Measurements from ENCODE around the gene CAVIN2. TPM values are rescaled to one million over a fixed set of nuclear protein-coding genes. Genes with fewer than 3 reads are reported as not detected.

CAVIN2 gene
- total RNA-seq (2022; extraction: Qiagen RNA extraction; ENCODE audit: low read depth) = 6.9 to 13.5 TPM (median 12.4 TPM) in 5 replicates

GRCh38 chr2:191846515-191847476 is at the start of gene CAVIN2:
CAVIN2 (minus strand) TSS chr2:191847088; CDS start chr2:191846925, 163 bp downstream.

Other genes starting within 250 kb of the CAVIN2 start
- gene NABP1, start 169.0 kb downstream of the CAVIN2 start, total RNA-seq (2022; extraction: Qiagen RNA extraction; ENCODE audit: low read depth) = 12.2 to 13.8 TPM (median 12.5 TPM) in 5 replicates